Osteocyte (in vitro differentiated cells): Measurements from ENCODE around the gene EPB41L3. TPM values are rescaled to one million over a fixed set of nuclear protein-coding genes. Genes with fewer than 3 reads are reported as not detected.

Source experiments
- DNase-seq: peaks from one replicate; pipeline ENCODE4 v3.0.0; 2021; ENCODE audit warnings: mixed read lengths; ENCODE audit not compliant: unreplicated experiment; ENCODE audit errors: extremely low spot score
- H3K27ac Mint-ChIP-seq: one replicate; pipeline ENCODE4 v1.8.0; 2021; ENCODE audit warnings: mild to moderate bottlenecking, mixed read lengths; ENCODE audit not compliant: unreplicated experiment
- H3K27me3 Mint-ChIP-seq: one replicate; pipeline ENCODE4 v1.8.0; 2021; ENCODE audit warnings: mixed read lengths; ENCODE audit not compliant: unreplicated experiment
- H3K36me3 Mint-ChIP-seq: one replicate; pipeline ENCODE4 v1.8.0; 2021; ENCODE audit warnings: mixed read lengths; ENCODE audit not compliant: unreplicated experiment
- H3K4me1 Mint-ChIP-seq: one replicate; pipeline ENCODE4 v1.8.0; 2021; ENCODE audit warnings: mixed read lengths; ENCODE audit not compliant: unreplicated experiment
- H3K4me3 Mint-ChIP-seq: one replicate; pipeline ENCODE4 v1.8.0; 2021; ENCODE audit warnings: mild to moderate bottlenecking, moderate library complexity, mixed read lengths; ENCODE audit not compliant: unreplicated experiment
- H3K9me3 Mint-ChIP-seq: one replicate; pipeline ENCODE4 v1.8.0; 2021; ENCODE audit warnings: mixed read lengths; ENCODE audit not compliant: unreplicated experiment
- CTCF ChIP-seq: fragments of 200-600 bp; sonication (generic); IDR thresholded peaks from 2 replicates; pipeline ENCODE4 v1.5.0; 2021; ENCODE audit warnings: antibody characterized with exemption, mild to moderate bottlenecking, moderate library complexity
- total RNA-seq: library from RNA; stranded (reverse); gene quantifications from 2 replicates; pipeline ENCODE4 v1.2.1, GENCODE V29; 2021

The EPB41L3 gene
- total RNA-seq, 1 donor from 2014 or later: 15.6 TPM

GRCh38 chr18:5449858-5450509, 93.8 kb downstream of the EPB41L3 start:
- H3K27ac Mint-ChIP-seq: no peak overlapping the region
- no peak for DNase-seq
- TF ChIP-seq CTCF: no peak
- no peak overlapping the region for H3K4me3 Mint-ChIP-seq
- no peaks in the 10 kb centered on the region for H3K36me3 Mint-ChIP-seq
- H3K4me1 Mint-ChIP-seq: no peaks in the 10 kb centered on the region
- H3K9me3 Mint-ChIP-seq: no peaks in the 10 kb centered on the region
- no peaks in the 10 kb centered on the region for H3K27me3 Mint-ChIP-seq

- Mint-ChIP-seq H3K36me3 (no peaks in the 10 kb centered on the region), H3K4me1 (no peaks in the 10 kb centered on the region), H3K27ac (no peak overlapping the region), H3K9me3 (no peaks in the 10 kb centered on the region), H3K27me3 (no peaks in the 10 kb centered on the region), H3K4me3 (no peak overlapping the region)
- no peak for TF ChIP-seq CTCF
- no peak for DNase-seq
Observed at GRCh38 chr18:5447442-5447841, 96.4 kb downstream of the EPB41L3 start.

- H3K27ac Mint-ChIP-seq: no peak overlapping the region
- TF ChIP-seq CTCF: no peak
- no peak overlapping the region for H3K4me3 Mint-ChIP-seq
- no peak for DNase-seq
- H3K4me1 Mint-ChIP-seq: no peaks in the 10 kb centered on the region
- no peaks in the 10 kb centered on the region for H3K27me3 Mint-ChIP-seq
- no peaks in the 10 kb centered on the region for H3K9me3 Mint-ChIP-seq
- no peaks in the 10 kb centered on the region for H3K36me3 Mint-ChIP-seq
Observed at GRCh38 chr18:5444847-5445246, 99.0 kb downstream of the EPB41L3 start.

- Mint-ChIP-seq H3K27me3 (no peaks in the 10 kb centered on the region), H3K9me3 (no peaks in the 10 kb centered on the region)
- DNase-seq: no peak
Observed at GRCh38 chr18:5444269-5444668, 99.5 kb downstream of the EPB41L3 start.

More at GRCh38 chr18:5444269-5444668, 99.5 kb downstream of the EPB41L3 start:
- no peak for TF ChIP-seq CTCF
- Mint-ChIP-seq H3K27ac (no peak overlapping the region), H3K4me1 (no peaks in the 10 kb centered on the region), H3K4me3 (no peak overlapping the region), H3K36me3 (no peaks in the 10 kb centered on the region)
